ENCODE data around the gene EML6.

GRCh38 chr2:55014962-55015939 lies 291.8 kb downstream of the EML6 start:
- no peak for TF ChIP-seq EZH2 (IDR thresholded peaks at IDR 0.05; ENCODE audit: low read length, missing control alignments)
- TF ChIP-seq CTCF (conservative IDR thresholded peaks at IDR 0.05 in 1 of 2, IDR thresholded peaks at IDR 0.05 in 1 of 2; ENCODE audit: low read depth in 1 of 2, low read length in 2 of 2): peak; percentile 59 to 64

Data from fibroblast of lung (primary cell).